SK-N-SH (cell line): ENCODE results near the gene TEK. TPM values are rescaled to one million over a fixed set of nuclear protein-coding genes. Genes with fewer than 3 reads are reported as not detected.
"Not testable (repeated sequence)": the region's sequence is repeated elsewhere in the genome, so short reads cannot be mapped to it uniquely, and the experiment has no call there.

Experiments used
- CTCF ChIA-PET: fragments of 300-600, 350-600 bp; formaldehyde crosslinking; extraction: SDS; loops from one replicate; lab custom pipeline; 2021; lab: Yijun Ruan, JAX
- POLR2A ChIA-PET: fragments of 350-600 bp; sonication (Branson Sonifier 250); formaldehyde crosslinking; extraction: SDS; loops from one replicate; lab custom pipeline; 2020; ENCODE audit warnings: antibody characterized with exemption, inconsistent platforms; lab: Yijun Ruan, JAX
- DNase-seq: peaks from one replicate; pipeline ENCODE4 v3.0.0; 2012
- H2AFZ ChIP-seq: fragments of 200-600 bp; sonication (generic); 2 replicates; pipeline ENCODE4 v1.8.1; 2016; ENCODE audit warnings: antibody characterized with exemption, mild to moderate bottlenecking, low read depth
- H3F3A ChIP-seq: fragments of 200-600 bp; sonication (generic); replicated peaks from 2 replicates; pipeline ENCODE3; 2016; ENCODE audit warnings: antibody characterized with exemption, mild to moderate bottlenecking; ENCODE audit not compliant: insufficient read depth
- H3K27ac ChIP-seq, 2 experiments: fragments of 200-500 bp in 1 of 2; fragments of 200-600 bp in 1 of 2; sonication (Bioruptor generic) in 1 of 2; sonication (generic), shearing (Covaris generic) in 1 of 2; 2 replicates each; pipeline versions ENCODE4 v1.5.1 to v1.6.1; 2014 to 2016; ENCODE audit warnings: low read depth in 2 of 2, inconsistent platforms in 1 of 2, low read length in 1 of 2, mild to moderate bottlenecking in 1 of 2, mixed read lengths in 1 of 2
- H3K27me3 ChIP-seq: fragments of 200-600 bp; sonication (generic), shearing (Covaris generic); 2 replicates; pipeline ENCODE4 v1.6.1; 2016; ENCODE audit warnings: mixed run types; ENCODE audit not compliant: insufficient read depth
- H3K36me3 ChIP-seq, 2 experiments: fragments of 200-500 bp in 1 of 2; fragments of 200-600 bp in 1 of 2; sonication (Bioruptor generic) in 1 of 2; sonication (generic) in 1 of 2; replicated peaks in 1 of 2; 2 replicates each; pipeline versions ENCODE3 to v1.5.1; 2014 to 2016; ENCODE audit warnings: low read length in 1 of 2, mild to moderate bottlenecking in 1 of 2; ENCODE audit not compliant: insufficient read depth in 2 of 2, control insufficient read depth in 1 of 2
- H3K4me1 ChIP-seq, 2 experiments: fragments of 200-500 bp in 1 of 2; fragments of 200-600 bp in 1 of 2; sonication (Bioruptor generic) in 1 of 2; sonication (generic), shearing (Covaris generic) in 1 of 2; 2 replicates each; pipeline versions ENCODE4 v1.5.1 to v1.6.1; 2014 to 2016; ENCODE audit warnings: low read depth in 1 of 2, low read length in 1 of 2, mixed run types in 1 of 2; ENCODE audit not compliant: insufficient read depth in 2 of 2, control insufficient read depth in 1 of 2
- H3K4me2 ChIP-seq: fragments of 200-600 bp; sonication (generic), shearing (Covaris generic); 2 replicates; pipeline ENCODE4 v1.6.1; 2017; ENCODE audit warnings: mixed run types
- H3K4me3 ChIP-seq, 2 experiments: fragments of 200-500 bp in 1 of 2; fragments of 200-600 bp in 1 of 2; sonication (Bioruptor generic) in 1 of 2; sonication (generic), shearing (Covaris generic) in 1 of 2; 2 replicates each; pipeline versions ENCODE4 v1.5.1 to v1.8.1; 2014 to 2016; ENCODE audit warnings: low read depth in 2 of 2, inconsistent platforms in 1 of 2, low read length in 1 of 2, mild to moderate bottlenecking in 1 of 2, mixed read lengths in 1 of 2, moderate library complexity in 1 of 2
- H3K79me2 ChIP-seq: fragments of 200-600 bp; sonication (generic); 2 replicates; pipeline ENCODE4 v1.8.1; 2017; ENCODE audit warnings: mild to moderate bottlenecking; ENCODE audit not compliant: insufficient read depth
- H3K9ac ChIP-seq: fragments of 200-600 bp; sonication (generic); 2 replicates; pipeline ENCODE4 v1.6.1; 2017; ENCODE audit warnings: mixed run types
- H3K9me2 ChIP-seq: fragments of 200-600 bp; sonication (generic); 2 replicates; pipeline ENCODE4 v1.6.1; 2017; ENCODE audit warnings: mixed run types
- H3K9me3 ChIP-seq: fragments of 200-600 bp; sonication (generic); 2 replicates; pipeline ENCODE4 v1.6.1; 2017; ENCODE audit warnings: mixed run types, mild to moderate bottlenecking, moderate library complexity
- H4K20me1 ChIP-seq: fragments of 200-600 bp; sonication (generic); 2 replicates; pipeline ENCODE4 v1.6.1; 2017; ENCODE audit warnings: mild to moderate bottlenecking, mixed run types; ENCODE audit not compliant: insufficient read depth
- CTCF ChIP-seq: fragments of 200-600 bp; sonication (generic); IDR thresholded peaks from 2 replicates; pipeline ENCODE4 v1.6.1; 2017; ENCODE audit warnings: antibody characterized with exemption, mild to moderate bottlenecking, moderate library complexity
- ELF1 ChIP-seq: IDR thresholded peaks from 2 replicates; pipeline ENCODE4 v1.4.0; 2012
- EZH2phosphoT487 ChIP-seq: fragments of 200-600 bp; sonication (generic); IDR thresholded peaks from 2 replicates; pipeline ENCODE4 v1.6.1; 2017; ENCODE audit warnings: low read depth, mixed run types, mild to moderate bottlenecking, antibody characterized with exemption, moderate library complexity, borderline replicate concordance
- MEF2A ChIP-seq: IDR thresholded peaks from 2 replicates; pipeline ENCODE4 v1.4.0; 2012; ENCODE audit warnings: low read depth, borderline replicate concordance
- MXI1 ChIP-seq: IDR thresholded peaks from 2 replicates; pipeline ENCODE4 v1.6.1; 2012; ENCODE audit warnings: mild to moderate bottlenecking, low read depth, low read length, improper control_type of control experiment
- POLR2AphosphoS5 ChIP-seq: IDR thresholded peaks from 2 replicates; pipeline ENCODE4 v1.6.1; 2012; ENCODE audit warnings: low read depth, low read length
- RAD21 ChIP-seq: IDR thresholded peaks from 2 replicates; pipeline ENCODE4 v1.6.1; 2012; ENCODE audit warnings: mild to moderate bottlenecking, low read length
- RFX5 ChIP-seq: IDR thresholded peaks from 2 replicates; pipeline ENCODE4 v1.6.1; 2012; ENCODE audit warnings: mild to moderate bottlenecking, improper control_type of control experiment, low read length
- RXRA ChIP-seq: IDR thresholded peaks from 2 replicates; pipeline ENCODE4 v1.4.0; 2012; ENCODE audit warnings: low read depth, mild to moderate bottlenecking, borderline replicate concordance
- SIN3A ChIP-seq: IDR thresholded peaks from 2 replicates; pipeline ENCODE4 v1.6.1; 2012; ENCODE audit warnings: low read depth, mild to moderate bottlenecking, low read length, moderate library complexity, borderline replicate concordance
- SMC3 ChIP-seq: IDR thresholded peaks from 2 replicates; pipeline ENCODE4 v1.6.1; 2012; ENCODE audit warnings: low read depth, low read length, improper control_type of control experiment
- WGBS: methylation state at CpG from one replicate; pipeline ENCODE4 v1.1.6; 2017; ENCODE audit warnings: low lambda C conversion rate; 5-methylcytosine and 5-hydroxymethylcytosine counted together
- polyA plus RNA-seq, 3 experiments: library from polyadenylated mRNA; depleted of rRNA; stranded (reverse); fragments of >200 nt; gene quantifications; 2 replicates each; pipeline ENCODE4 v1.2.3, GENCODE V29; 2012
- TF ChIP-seq, protein P1 (sequence below): fragments of 150-350 bp; IDR thresholded peaks from 2 replicates; pipeline ENCODE4 v1.6.1; 2016; ENCODE audit warnings: mild to moderate bottlenecking, low read depth, low read length
- TF ChIP-seq, protein P2 (sequence below): IDR thresholded peaks from 2 replicates; pipeline ENCODE4 v1.4.0; 2012; ENCODE audit warnings: low read depth, borderline replicate concordance

Gene TEK
- polyA plus RNA-seq, 1 of the 3 experiments (the other 2 are of a cell fraction): 0.03 TPM

- not testable (repeated sequence) for H3K36me3 ChIP-seq
Measured at GRCh38 chr9:27239648-27240047, 130.6 kb downstream of the TEK start.

DNA sequence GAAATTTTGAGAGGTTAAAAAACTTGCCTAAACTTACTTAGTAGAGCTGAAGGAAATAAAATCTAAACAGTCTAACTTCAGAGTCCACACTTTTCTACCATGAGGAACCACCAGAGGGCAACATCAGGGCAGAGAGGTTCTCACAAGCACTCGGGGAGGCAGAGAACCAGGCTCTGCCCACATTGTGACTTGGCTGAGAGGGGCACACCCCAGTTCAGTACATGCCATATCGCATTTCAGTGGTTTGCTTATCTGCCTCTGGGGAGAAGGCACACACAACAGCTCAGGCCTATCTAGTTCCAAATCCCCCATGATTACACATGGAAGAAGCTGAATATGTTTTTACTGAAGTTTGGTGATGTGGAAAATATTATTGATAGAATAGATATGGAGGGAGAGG, 138.7 kb downstream of the TEK start:
- H3K79me2 ChIP-seq: no peaks in the 10 kb centered on the region
- H3K36me3 ChIP-seq: no peaks in the 10 kb centered on the region
- peaks cover 6% of the 10 kb centered on the region for H3F3A ChIP-seq
- no peaks in the 10 kb centered on the region; a peak in 1 of 4 replicates for H3K4me1 ChIP-seq
- no peaks in the 10 kb centered on the region for H3K27me3 ChIP-seq
- H3K9me3 ChIP-seq: no peaks in the 10 kb centered on the region
- H3K27ac ChIP-seq: no peak overlapping the region
- POLR2A ChIA-PET: no interaction called here
- peak; percentile 44 for DNase-seq
- CTCF ChIA-PET: interaction anchor here (0.9 to 2.3 kb wide), 13 partner anchors 11 to 287 kb away, joined by 3 to 11 read pairs (median 4); no protein-coding TSS in a partner anchor
- WGBS: 23% methylated on average over 2 of the region's 2 CpGs
- H2AFZ ChIP-seq: peak overlapping the region; percentile 58; the same call in 1 of the 2 replicates
- H3K9me2 ChIP-seq: no peaks in the 10 kb centered on the region
- H4K20me1 ChIP-seq: no peaks in the 10 kb centered on the region
- no peak overlapping the region for H3K4me3 ChIP-seq
- no peak overlapping the region for H3K9ac ChIP-seq
- TF ChIP-seq SMC3 (peak; percentile 50), CTCF (peak; percentile 70), RAD21 (peak; percentile 56), RXRA (no peak)
- TF ChIP-seq, protein P1, sequence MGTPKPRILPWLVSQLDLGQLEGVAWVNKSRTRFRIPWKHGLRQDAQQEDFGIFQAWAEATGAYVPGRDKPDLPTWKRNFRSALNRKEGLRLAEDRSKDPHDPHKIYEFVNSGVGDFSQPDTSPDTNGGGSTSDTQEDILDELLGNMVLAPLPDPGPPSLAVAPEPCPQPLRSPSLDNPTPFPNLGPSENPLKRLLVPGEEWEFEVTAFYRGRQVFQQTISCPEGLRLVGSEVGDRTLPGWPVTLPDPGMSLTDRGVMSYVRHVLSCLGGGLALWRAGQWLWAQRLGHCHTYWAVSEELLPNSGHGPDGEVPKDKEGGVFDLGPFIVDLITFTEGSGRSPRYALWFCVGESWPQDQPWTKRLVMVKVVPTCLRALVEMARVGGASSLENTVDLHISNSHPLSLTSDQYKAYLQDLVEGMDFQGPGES: no peak
- TF ChIP-seq, all 33 proteins: peak for 3
- no peak overlapping the region for H3K4me2 ChIP-seq

More at GRCh38 chr9:27239648-27240047, 130.6 kb downstream of the TEK start:
- H2AFZ ChIP-seq, H3K4me3 ChIP-seq, POLR2A ChIA-PET, H3K9ac ChIP-seq, H3K27ac ChIP-seq, H3K9me3 ChIP-seq, H3K4me2 ChIP-seq, CTCF ChIA-PET, H3K27me3 ChIP-seq, H3K4me1 ChIP-seq, H3F3A ChIP-seq, H4K20me1 ChIP-seq, H3K9me2 ChIP-seq, H3K79me2 ChIP-seq, DNase-seq: not testable (repeated sequence)
- WGBS: 30% methylated on average over 9 of the region's 12 CpGs

GRCh38 chr9:27248702-27249101, 139.7 kb downstream of the TEK start:
- Histone ChIP-seq H3K9ac (no peak overlapping the region), H3K4me3 (no peak overlapping the region), H3K9me3 (no peaks in the 10 kb centered on the region), H3K4me1 (no peaks in the 10 kb centered on the region; a peak in 1 of 4 replicates), H3F3A (peaks cover 6% of the 10 kb centered on the region), H4K20me1 (no peaks in the 10 kb centered on the region), H3K36me3 (no peaks in the 10 kb centered on the region), H3K9me2 (no peaks in the 10 kb centered on the region), H3K4me2 (peak overlapping the region; percentile 16; the same call in 1 of the 2 replicates), H3K27ac (no peak overlapping the region; a peak in 1 of 4 replicates), H2AFZ (peak overlapping the region; percentile 58; the same call in 1 of the 2 replicates), H3K27me3 (no peaks in the 10 kb centered on the region), H3K79me2 (no peaks in the 10 kb centered on the region)
- DNase-seq: no peak
- CTCF ChIA-PET: interaction anchor here (1.1 to 2.3 kb wide), 7 partner anchors 10 to 45 kb away, joined by 3 to 11 read pairs (median 5); no protein-coding TSS in a partner anchor
- TF ChIP-seq, protein P2, sequence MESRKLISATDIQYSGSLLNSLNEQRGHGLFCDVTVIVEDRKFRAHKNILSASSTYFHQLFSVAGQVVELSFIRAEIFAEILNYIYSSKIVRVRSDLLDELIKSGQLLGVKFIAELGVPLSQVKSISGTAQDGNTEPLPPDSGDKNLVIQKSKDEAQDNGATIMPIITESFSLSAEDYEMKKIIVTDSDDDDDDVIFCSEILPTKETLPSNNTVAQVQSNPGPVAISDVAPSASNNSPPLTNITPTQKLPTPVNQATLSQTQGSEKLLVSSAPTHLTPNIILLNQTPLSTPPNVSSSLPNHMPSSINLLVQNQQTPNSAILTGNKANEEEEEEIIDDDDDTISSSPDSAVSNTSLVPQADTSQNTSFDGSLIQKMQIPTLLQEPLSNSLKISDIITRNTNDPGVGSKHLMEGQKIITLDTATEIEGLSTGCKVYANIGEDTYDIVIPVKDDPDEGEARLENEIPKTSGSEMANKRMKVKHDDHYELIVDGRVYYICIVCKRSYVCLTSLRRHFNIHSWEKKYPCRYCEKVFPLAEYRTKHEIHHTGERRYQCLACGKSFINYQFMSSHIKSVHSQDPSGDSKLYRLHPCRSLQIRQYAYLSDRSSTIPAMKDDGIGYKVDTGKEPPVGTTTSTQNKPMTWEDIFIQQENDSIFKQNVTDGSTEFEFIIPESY: no peak
- TF ChIP-seq RXRA: no peak
- no peak for TF ChIP-seq SIN3A
- no peak for TF ChIP-seq ELF1
- TF ChIP-seq RFX5: no peak
- no peak for TF ChIP-seq MXI1
- TF ChIP-seq EZH2phosphoT487: no peak
- no peak for TF ChIP-seq POLR2AphosphoS5
- TF ChIP-seq MEF2A: no peak
- POLR2A ChIA-PET: no interaction called here
